ENCODE results near the gene ERI3. TPM values are rescaled to one million over a fixed set of nuclear protein-coding genes. Genes with fewer than 3 reads are reported as not detected.

ERI3 gene
- total and polyA plus RNA-seq, 2 of the 4 experiments (the other 2 are of a cell fraction): 56.6 to 70.9 TPM

- Histone ChIP-seq H3K27ac (ENCODE audit: insufficient read depth, low read length) (no peak overlapping the region), H3K4me2 (ENCODE audit: low read depth, low read length) (no peak overlapping the region), H2BK20ac (ENCODE audit: low read depth, low read length) (no peak overlapping the region), H3K9ac (ENCODE audit: low read depth, low read length) (no peak overlapping the region), H4K20me1 (ENCODE audit: insufficient read depth, low read length) (peaks cover 9% of the 10 kb centered on the region; the same call in 1 of the 2 replicates), H3K79me1 (ENCODE audit: low read depth in 1 of 2, low read length in 2 of 2) (peaks cover 3 to 15% of the 10 kb centered on the region in 2 experiments; a peak in 2 of 4 replicates), H2AK5ac (ENCODE audit: low read depth, low read length) (no peak overlapping the region), H3K9me3 (ENCODE audit: control insufficient read depth, insufficient read depth, low read length) (no peaks in the 10 kb centered on the region), H3K9me1 (ENCODE audit: insufficient read depth, low read length) (peaks cover 13% of the 10 kb centered on the region; the same call in 1 of the 2 replicates), H2AFZ (replicated peaks; ENCODE audit: low read length, poor library complexity) (no peak overlapping the region), H3K4ac (ENCODE audit: low read depth, low read length) (no peak overlapping the region), H4K91ac (ENCODE audit: insufficient read depth, low read depth, low read length) (no peak overlapping the region), H3K23ac (ENCODE audit: low read depth, low read length) (no peak overlapping the region), H2BK120ac (ENCODE audit: low read depth, low read length) (no peak overlapping the region), H3K36me3 (ENCODE audit: control insufficient read depth, insufficient read depth, low read length) (no peaks in the 10 kb centered on the region), H4K5ac (ENCODE audit: low read depth, low read length) (no peak overlapping the region), H2BK5ac (ENCODE audit: low read depth, low read length, poor library complexity, severe bottlenecking) (no peak overlapping the region), H3K14ac (replicated peaks; ENCODE audit: low read depth, low read length) (no peak overlapping the region), H2AK9ac (replicated peaks; ENCODE audit: low read depth, low read length, poor library complexity) (no peak overlapping the region), H3K27me3 (ENCODE audit: control insufficient read depth, insufficient read depth, low read length) (no peaks in the 10 kb centered on the region), H4K8ac (ENCODE audit: low read depth in 2 of 2, low read length in 2 of 2) (no peak overlapping the region), H3K18ac (ENCODE audit: low read depth, low read length) (no peak overlapping the region), H3K56ac (ENCODE audit: extremely low read depth, insufficient read depth, low read length) (no peak overlapping the region), H3K4me1 (ENCODE audit: control insufficient read depth, insufficient read depth, low read length) (no peaks in the 10 kb centered on the region), H3K4me3 (ENCODE audit: insufficient read depth, low read depth, low read length) (no peak overlapping the region), H2BK15ac (ENCODE audit: low read depth, low read length) (no peak overlapping the region)
- ChIA-PET CTCF (interaction anchor here (0.6 to 1.6 kb wide), 2 partner anchors 14 to 1304 kb away, joined by 3 to 4 read pairs; no protein-coding TSS in a partner anchor), POLR2A (ENCODE audit: unreplicated experiment) (no interaction called here)
- dilution Hi-C loops (cut with HindIII; ENCODE audit: low sequenced_read_pairs, unreplicated experiment): no loop called here
- no peak for DNase-seq
- no TSS peak for BruUV-seq (replicated peaks)
- in situ Hi-C loops (cut with MboI; ENCODE audit: low sequenced_read_pairs): no loop called here
- intact Hi-C loops (cut with micrococcal nuclease): no loop called here
- ATAC-seq (ENCODE audit: low read depth): no peak
- TF ChIP-seq RFX5 (IDR thresholded peaks at IDR 0.05; ENCODE audit: low read depth, low read length) (no peak), CEBPB (IDR thresholded peaks at IDR 0.05; ENCODE audit: low read depth, low read length) (no peak), RCOR1 (IDR thresholded peaks at IDR 0.05; ENCODE audit: insufficient replicate concordance, low read length) (no peak), CTCF (conservative IDR thresholded peaks at IDR 0.05; ENCODE audit: low read depth, low read length) (no peak), BHLHE40 (IDR thresholded peaks at IDR 0.05; ENCODE audit: low read depth, low read length) (no peak), POLR2A (IDR thresholded peaks at IDR 0.05; ENCODE audit: low read depth, low read length) (no peak), FOS (IDR thresholded peaks at IDR 0.05; ENCODE audit: low read depth, low read length) (no peak), RAD21 (IDR thresholded peaks at IDR 0.05; ENCODE audit: low read length) (no peak), CHD1 (IDR thresholded peaks at IDR 0.05; ENCODE audit: low read depth, low read length) (no peak), MAFK (IDR thresholded peaks at IDR 0.05; ENCODE audit: low read depth, low read length) (no peak), USF2 (IDR thresholded peaks at IDR 0.05; ENCODE audit: low read depth, low read length) (no peak), MXI1 (IDR thresholded peaks at IDR 0.05; ENCODE audit: borderline replicate concordance, low read depth, low read length) (no peak), ELK1 (IDR thresholded peaks at IDR 0.05; ENCODE audit: borderline replicate concordance, low read depth, low read length) (no peak), SMC3 (IDR thresholded peaks at IDR 0.05; ENCODE audit: low read depth, low read length) (no peak), MAZ (IDR thresholded peaks at IDR 0.05; ENCODE audit: borderline replicate concordance, low read depth, low read length) (no peak)
- 100% methylated on average over 1 of the region's 5 CpGs; no CpG with 5 or more reads in 1 of the 2 experiments for WGBS, 2 experiments (ENCODE audit: extremely low coverage in 2 of 2, insufficient read length in 1 of 2)
Measured at GRCh38 chr1:44267438-44267837, 87.6 kb downstream of the ERI3 start.

All from IMR-90 (cell line).